GM18511 (cell line): ENCODE data around the gene NDUFC2.
"Not testable (repeated sequence)": the region's sequence is repeated elsewhere in the genome, so short reads cannot be mapped to it uniquely, and the experiment has no call there.

Source experiments
- ATAC-seq: cut with Tn5 transposase; IDR thresholded peaks from one replicate; pipeline ENCODE4 v1.9.1; 2021; ENCODE audit warnings: mild to moderate bottlenecking, moderate library complexity; ENCODE audit not compliant: unreplicated experiment

NDUFC2 gene

DNA sequence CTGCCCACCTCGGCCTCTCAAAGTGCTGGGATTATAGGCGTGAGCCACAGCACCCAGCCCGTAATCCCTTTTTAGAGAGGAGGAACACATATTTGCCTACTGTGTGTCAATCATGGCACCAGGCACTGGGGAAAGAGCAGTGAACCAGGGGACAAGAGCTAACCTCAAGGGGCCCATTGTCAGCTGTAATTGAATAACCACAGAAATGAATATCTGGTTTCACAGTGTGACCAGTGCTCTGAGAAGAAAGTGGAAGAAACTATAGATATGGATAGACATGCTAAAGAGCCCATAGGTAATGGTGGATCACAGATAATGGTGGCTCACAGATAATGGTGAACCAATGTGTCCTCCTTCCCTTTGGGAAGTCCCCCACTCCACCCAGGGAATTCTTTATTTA lies 48.0 kb downstream of the NDUFC2 start:
- peak; percentile 71 for ATAC-seq

DNA sequence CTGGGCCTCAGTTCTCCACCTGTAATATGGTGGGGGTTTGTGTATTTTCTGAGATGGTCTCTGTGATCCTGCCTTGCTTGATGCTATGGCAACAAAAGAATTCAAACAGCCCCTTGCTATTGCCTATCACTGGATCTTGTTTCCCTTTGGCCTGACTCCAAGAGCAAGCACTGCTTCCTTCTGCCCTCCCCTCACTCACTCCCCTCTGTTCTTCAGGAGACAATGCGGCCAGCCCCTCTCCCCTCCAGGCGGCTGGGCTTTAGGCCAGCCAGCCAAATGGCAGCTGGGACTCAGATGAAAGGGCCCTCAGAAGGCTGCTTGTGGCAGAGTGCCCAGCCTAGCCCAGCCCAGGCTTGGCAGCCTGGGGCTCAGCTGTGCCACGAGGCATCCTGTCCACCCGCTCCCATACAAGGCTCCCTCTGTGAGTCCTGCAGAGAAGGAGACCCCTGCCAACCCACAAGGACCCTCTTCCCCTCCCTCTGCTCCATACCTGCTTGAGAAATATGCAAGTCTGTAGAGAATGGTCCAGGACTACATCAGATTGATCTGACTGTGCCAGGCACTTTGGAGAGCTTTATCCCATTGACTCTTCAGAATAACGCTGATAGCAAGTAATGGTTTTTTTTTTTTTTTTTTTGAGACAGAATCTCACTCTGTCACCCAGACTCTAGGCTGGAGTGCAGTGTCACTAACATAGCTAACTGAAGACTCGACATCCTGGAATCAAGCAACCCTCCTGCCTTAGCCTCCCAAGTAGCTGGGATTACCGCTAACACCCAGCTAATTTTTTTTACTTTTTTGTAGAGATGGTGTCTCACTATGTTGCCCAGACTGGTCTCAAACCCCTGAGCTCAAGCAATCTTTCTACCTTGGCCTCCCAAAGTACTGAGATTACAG lies 49.0 kb downstream of the NDUFC2 start:
- ATAC-seq, result no peak

DNA sequence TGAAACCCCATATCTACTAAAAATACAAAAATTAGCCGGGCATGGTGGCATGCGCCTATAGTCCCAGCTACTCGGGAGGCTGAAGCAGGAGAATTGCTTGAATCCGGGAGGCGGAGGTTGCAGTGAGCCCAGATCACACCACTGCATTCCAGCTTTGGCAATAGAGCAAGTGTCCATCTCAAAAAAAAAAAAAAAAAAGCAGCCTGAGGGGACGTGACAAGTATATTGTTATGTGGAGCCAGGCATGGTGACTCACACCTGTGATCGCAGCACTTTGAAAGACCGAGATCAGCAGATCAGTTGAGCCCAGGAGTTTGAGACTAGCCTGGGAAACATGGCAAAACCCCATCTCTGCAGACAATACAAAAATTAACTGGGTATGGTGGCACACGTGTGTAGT lies 51.2 kb downstream of the NDUFC2 start:
- not testable (repeated sequence) for ATAC-seq

DNA sequence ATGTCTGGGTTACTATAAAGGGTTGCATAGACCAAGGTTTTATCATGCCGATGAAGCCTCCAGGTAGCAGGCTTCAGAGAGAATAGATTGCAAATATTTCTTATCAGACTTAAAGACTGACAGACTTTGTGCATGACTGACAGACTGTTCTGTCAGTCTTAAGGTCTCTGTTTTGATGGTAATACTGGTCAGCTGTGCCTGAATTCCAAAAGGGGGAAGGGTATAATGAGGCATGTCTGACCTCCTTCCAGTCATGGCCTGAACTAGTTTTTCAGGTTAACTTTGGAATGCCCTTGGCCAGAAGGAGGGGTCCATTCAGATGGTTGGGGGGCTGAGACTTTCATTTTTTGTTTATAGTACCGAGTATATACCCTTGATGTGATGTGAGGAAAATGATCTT lies 51.9 kb downstream of the NDUFC2 start:
- no peak for ATAC-seq

DNA sequence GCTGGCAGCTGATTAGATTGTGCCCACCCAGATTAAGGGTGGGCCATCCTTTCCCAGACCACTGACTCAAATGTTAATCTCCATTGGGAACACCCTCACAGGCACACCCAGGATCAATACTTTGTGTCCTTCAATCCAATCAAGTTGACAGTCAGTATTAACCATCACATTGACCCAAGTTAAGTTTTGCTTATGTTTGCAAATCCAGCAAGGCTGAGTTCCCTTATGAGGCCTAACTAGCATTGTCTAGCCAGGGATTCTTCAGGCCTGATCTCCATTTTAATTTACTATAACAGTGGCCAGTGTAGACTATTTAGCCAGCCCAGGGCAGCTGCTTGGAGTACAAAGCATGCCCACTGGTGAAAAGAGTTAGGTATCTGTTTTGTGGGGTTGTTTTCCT lies 54.3 kb downstream of the NDUFC2 start:
- ATAC-seq, result no peak

DNA sequence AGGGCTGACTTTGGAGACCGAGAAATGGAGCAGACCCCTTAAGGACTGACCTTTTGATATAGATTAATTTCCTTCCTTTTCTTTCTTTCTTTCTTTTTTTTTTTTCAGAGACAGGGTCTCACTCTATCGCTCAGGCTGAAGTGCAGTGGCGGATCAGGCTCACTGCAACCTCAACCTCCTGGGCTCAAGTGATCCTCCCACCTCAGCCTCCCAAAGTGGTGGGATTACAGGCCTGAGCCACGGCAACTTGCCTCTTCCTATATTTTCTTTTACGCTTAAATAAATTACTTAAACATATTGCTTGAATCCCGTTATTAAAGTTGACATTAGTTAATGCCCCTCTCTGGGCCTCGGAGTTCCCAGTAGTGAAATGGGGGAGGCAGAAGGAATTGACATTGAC lies 56.2 kb downstream of the NDUFC2 start:
- ATAC-seq, result no peak

DNA sequence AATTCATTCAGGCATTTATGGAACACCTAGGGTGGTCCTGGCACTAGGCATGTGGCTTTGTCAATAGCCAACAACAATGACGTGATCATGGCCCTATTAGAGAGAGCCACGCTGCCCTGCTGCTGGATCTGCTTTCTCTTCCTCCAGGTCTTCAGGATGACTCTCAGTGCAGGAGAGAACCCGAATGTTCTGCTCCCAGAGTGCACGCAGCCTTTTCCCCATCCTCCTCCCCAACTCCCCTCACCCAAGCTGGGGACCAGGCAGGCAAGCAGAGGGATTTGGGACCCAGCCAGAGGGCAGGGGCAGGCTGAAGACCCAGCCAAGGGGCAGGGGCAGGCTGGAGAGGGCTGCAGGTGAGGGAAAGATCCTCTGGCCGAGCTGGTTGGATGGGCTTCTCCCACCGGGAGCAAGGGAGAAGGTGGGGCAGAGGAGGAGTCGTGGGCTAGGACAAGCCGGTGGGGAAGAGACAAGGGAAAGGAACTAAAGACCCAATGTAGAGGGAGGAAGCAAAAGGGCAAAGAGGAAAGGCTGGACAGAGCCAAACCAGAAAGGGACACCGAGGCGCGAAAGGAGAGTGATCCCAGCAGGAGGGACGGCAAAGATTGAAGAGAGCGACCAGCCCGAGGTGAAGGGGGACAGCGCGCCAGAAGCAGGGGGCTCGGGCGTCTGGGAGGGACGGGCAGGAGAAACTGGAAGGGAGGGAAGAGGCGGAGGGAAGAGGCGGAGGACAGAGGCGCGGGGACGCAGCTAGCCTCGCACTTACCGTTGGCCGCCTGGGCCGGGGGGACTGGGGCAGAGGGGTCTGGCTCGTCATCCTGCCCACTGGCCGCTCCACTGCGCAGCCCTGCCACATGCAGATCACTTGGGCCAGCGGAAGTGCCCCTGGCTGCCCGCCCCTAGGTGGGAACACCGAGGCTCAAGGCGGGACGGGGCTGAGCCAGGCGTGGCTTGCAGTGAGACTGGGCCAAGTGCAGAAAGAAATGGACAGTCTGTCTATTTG lies 57.0 kb downstream of the NDUFC2 start, which contains the start of gene KCTD14:
KCTD14 (minus strand) TSS at position 880 of the 1,000 bp plus-strand sequence; CDS start at position 853, 27 bp downstream.
- ATAC-seq, result no peak

DNA sequence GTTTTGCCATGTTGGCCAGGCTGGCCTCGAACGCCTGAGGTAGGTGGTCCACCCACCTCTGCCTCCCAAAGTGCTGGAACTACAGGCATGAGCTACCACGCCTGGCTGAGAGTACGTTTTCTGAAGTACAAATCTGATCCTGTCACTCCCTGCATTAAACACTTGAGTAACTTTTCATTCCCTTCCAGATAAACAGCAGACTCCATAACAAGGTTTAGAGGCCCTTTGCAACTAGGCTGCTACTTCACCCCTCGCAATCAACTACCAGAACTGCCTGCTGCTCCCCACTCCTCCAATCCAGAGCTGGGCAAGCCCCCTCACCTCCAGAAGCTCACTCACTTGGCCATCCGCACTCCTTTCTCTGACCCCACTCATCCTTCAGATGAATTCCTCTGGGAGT lies 58.1 kb downstream of the NDUFC2 start:
- ATAC-seq, result no peak

DNA sequence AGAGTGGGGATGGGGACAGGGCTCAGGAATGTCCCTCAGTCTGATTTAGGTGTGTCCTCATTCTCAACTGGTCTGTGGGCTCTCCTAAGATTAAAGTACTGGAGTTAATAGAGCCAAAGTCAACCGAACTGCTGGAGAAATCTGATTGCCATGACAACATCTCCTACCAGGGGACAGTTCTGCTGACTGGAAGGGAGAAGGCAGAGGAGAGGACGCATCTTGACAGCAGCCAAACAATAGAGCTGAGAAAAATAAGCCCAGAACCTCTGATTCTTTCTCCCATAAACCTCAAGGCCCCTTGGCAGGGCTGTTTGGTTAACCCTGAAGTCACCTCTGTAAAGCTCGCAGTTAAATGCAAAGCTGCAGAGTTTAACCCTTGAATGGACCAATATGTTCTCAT lies 59.4 kb downstream of the NDUFC2 start:
- ATAC-seq, result no peak

DNA sequence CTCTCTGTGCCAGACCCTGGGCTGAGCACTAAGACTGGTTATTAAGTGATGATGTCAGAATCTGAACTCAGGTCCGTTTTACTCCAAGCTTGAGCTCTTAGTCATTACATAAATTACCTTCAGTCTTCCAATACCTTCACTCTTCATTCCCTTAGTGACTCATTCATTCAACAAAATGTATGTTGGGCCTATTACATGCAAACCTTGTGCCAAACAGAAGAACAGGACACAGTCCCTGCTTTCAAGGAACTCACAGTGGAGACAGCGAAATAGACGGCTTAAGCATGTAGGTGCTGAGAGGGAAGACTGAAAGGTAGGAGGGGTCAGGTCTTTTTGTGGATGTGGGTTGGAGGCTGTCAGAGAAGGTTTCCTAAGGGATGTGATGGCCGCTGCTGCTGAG lies 59.9 kb downstream of the NDUFC2 start:
- no peak for ATAC-seq
